ENCODE data around the gene NREP. TPM values are rescaled to one million over a fixed set of nuclear protein-coding genes. Genes with fewer than 3 reads are reported as not detected.

NREP gene
- total and polyA plus RNA-seq, 2 donors (not counting 3 experiments of a cell fraction or from before 2014, with no cell fraction given) = 96.7 to 112 TPM

- H3K4me1 ChIP-seq (ENCODE audit: control insufficient read depth, extremely low read depth, insufficient read depth, low read length) = peaks cover 30% of the 10 kb centered on the region
- TF ChIP-seq POLR2AphosphoS5 (IDR thresholded peaks at IDR 0.05; ENCODE audit: insufficient read depth, low read depth, low read length) (no peak), EZH2 (IDR thresholded peaks at IDR 0.05; ENCODE audit: borderline replicate concordance, low read depth, low read length, severe bottlenecking) (no peak), FOS (IDR thresholded peaks at IDR 0.05; ENCODE audit: borderline replicate concordance, insufficient read depth, low read length) (no peak), GATA2 (IDR thresholded peaks at IDR 0.05; ENCODE audit: insufficient read depth, insufficient read length, low read depth, low read length) (no peak), POLR2A (IDR thresholded peaks at IDR 0.05; ENCODE audit: low read depth, low read length) (no peak), CTCF (IDR thresholded peaks at IDR 0.05; ENCODE audit: extremely low read depth in 1 of 2, insufficient read depth in 1 of 2, low read depth in 1 of 2, low read length in 2 of 2) (no peak), MAX (IDR thresholded peaks at IDR 0.05; ENCODE audit: insufficient read depth, insufficient read length) (no peak), JUN (IDR thresholded peaks at IDR 0.05; ENCODE audit: borderline replicate concordance, insufficient read depth, insufficient read length, low read depth) (no peak), MYC (IDR thresholded peaks at IDR 0.05; ENCODE audit: low read depth, low read length) (no peak)
- FAIRE-seq = no peak
- POLR2A ChIA-PET = no interaction called here
- CTCF ChIA-PET = interaction anchor here (1.3 to 2.4 kb wide), 6 partner anchors 12 to 212 kb away, joined by 3 to 14 read pairs (median 4); partner anchors contain the start of gene NREP
- peaks cover 23% of the 10 kb centered on the region for H3K79me2 ChIP-seq (ENCODE audit: control insufficient read depth, insufficient read depth, low read length)
- no TSS peak for BruUV-seq (replicated peaks)
- H3K9me1 ChIP-seq (replicated peaks; ENCODE audit: control insufficient read depth, extremely low read depth, insufficient read depth, low read length) = no peaks in the 10 kb centered on the region
- no peak overlapping the region for H3K4me3 ChIP-seq (replicated peaks in 1 of 3; ENCODE audit: insufficient read depth in 1 of 3, low read depth in 1 of 3, low read length in 3 of 3)
- H3K27me3 ChIP-seq (ENCODE audit: control insufficient read depth in 2 of 2, insufficient read depth in 2 of 2, low read length in 2 of 2) = no peaks in the 10 kb centered on the region
- no peak overlapping the region for H3K27ac ChIP-seq (ENCODE audit: insufficient read depth, low read depth, low read length)
- no peak overlapping the region for H3K4me2 ChIP-seq (ENCODE audit: insufficient read depth, low read length)
- no peak overlapping the region for H2AFZ ChIP-seq (ENCODE audit: low read depth, low read length)
- no peaks in the 10 kb centered on the region for H3K36me3 ChIP-seq (ENCODE audit: control insufficient read depth in 2 of 2, extremely low read depth in 1 of 2, insufficient read depth in 2 of 2, low read length in 2 of 2)
- DNase-seq (ENCODE audit: low read depth, low spot score) = no peak
- no peak overlapping the region for H3K9ac ChIP-seq (replicated peaks; ENCODE audit: extremely low read depth, insufficient read depth, low read length)
- intact Hi-C loops (cut with micrococcal nuclease) = no loop called here
- no peaks in the 10 kb centered on the region for H3K9me3 ChIP-seq (replicated peaks; ENCODE audit: control insufficient read depth, insufficient read depth, low read length)
- no peaks in the 10 kb centered on the region for H4K20me1 ChIP-seq (replicated peaks; ENCODE audit: control insufficient read depth, extremely low read depth, insufficient read depth, low read length)
- dilution Hi-C loops (cut with MboI; ENCODE audit: extremely low pct_ligation_motif_present, low sequenced_read_pairs) = no loop called here
These were observed 13.5 kb downstream of the NREP start for GRCh38 chr5:111743512-111743911.

All from endothelial cell of umbilical vein (primary cell).